ENCODE data around the gene DUSP10.

The DUSP10 gene

DNA sequence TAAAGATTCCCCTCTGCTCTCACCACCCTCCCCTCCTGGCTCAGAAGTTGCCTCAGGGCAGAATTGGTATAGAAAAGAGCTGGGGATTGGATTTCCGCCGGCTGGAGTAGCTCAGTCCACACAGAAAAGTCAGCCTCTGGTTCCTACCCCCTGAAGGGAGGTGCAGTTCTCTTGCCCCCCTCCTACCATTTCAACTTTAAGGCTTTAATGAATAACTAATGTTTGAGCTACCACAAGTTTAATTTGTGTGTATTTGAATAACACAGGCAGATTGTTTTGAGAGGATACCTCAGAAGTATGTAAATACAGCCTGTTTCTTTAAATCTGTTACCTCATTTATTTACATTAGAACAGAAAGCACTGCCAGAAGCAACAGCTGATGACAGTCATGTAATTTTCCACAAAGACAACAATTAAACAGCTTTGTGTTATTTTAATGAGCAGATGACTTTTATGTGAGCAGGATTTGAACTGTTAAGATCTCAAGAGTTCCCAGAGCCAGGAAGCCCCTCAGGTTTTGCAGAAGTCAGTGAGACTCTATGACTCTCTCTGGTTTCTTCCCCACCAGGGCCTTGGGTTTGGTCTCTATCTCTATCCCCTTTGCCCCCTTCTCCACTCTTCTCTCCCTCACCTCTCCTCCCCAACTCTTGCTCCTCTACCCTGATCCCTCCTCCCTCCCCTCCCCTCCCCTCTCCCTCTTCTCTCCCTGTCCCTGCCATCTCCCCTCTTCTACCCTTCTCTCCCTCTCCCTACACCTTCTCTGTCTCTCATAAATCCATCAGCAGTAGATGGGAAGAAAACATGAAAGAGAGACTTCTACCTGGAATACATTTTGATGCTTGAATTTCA lies 26.3 kb downstream of the DUSP10 start:
- Histone ChIP-seq H3K9me3 (ENCODE audit: control insufficient read depth, insufficient read depth, low read length) (no peaks in the 10 kb centered on the region), H3K4me3 (ENCODE audit: low read depth, low read length) (no peak overlapping the region), H3K4me1 (ENCODE audit: control insufficient read depth, insufficient read depth, low read length) (peaks cover 41% of the 10 kb centered on the region), H3K36me3 (ENCODE audit: control insufficient read depth, insufficient read depth, low read length) (no peaks in the 10 kb centered on the region), H3K9ac (ENCODE audit: low read depth, low read length) (no peak overlapping the region), H3K27me3 (ENCODE audit: control insufficient read depth, insufficient read depth, low read length) (peaks cover 3% of the 10 kb centered on the region)

DNA sequence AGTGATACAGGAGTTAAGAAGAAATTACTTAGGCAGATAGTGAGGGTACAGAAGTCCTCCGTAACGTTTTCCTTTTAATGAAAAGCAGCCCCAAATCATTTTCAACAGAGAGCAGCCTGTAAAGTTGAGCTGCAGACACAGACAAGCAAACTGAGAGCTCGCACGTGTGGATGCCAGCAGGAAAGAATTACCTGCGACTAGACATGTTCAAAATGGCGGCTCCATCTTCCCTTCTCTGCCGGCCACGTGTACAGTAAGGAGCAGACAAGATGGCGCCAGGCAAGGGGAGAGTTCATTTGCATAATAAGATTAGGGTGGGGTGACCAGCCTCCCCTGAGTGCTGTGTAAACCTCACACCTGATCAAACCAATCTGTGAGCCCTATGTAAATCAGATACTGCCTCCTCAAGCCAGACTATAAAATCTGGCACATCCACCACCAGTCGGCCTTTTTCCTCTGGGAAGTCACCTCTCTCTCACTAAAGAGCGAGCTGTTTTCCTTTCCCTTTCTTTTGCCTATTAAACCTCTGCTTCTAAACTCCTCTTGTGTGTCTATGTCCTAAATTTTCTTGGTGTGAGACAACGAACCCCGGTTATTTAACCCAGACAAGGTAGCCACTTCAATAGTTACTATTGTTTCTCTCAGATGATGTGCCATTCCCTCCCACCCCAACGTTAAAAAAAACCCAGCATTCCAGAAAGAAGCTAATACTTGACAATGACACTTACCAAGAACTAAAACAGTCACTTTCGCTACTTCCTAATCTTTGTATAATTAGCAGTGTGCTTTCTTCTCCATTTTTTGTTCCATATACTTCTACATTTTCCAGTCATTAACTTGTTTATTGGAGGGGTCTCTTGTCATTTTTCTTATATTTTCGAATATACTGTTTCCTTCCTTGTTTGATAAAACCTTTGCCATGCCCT lies 27.4 kb downstream of the DUSP10 start:
- Histone ChIP-seq H3K9ac (ENCODE audit: low read depth, low read length) (no peak overlapping the region), H3K4me3 (ENCODE audit: low read depth, low read length) (peak overlapping the region; percentile 16), H3K9me3 (ENCODE audit: control insufficient read depth, insufficient read depth, low read length) (no peaks in the 10 kb centered on the region), H3K27me3 (ENCODE audit: control insufficient read depth, insufficient read depth, low read length) (peaks cover 3% of the 10 kb centered on the region), H3K4me1 (ENCODE audit: control insufficient read depth, insufficient read depth, low read length) (peaks cover 41% of the 10 kb centered on the region), H3K36me3 (ENCODE audit: control insufficient read depth, insufficient read depth, low read length) (no peaks in the 10 kb centered on the region)

DNA sequence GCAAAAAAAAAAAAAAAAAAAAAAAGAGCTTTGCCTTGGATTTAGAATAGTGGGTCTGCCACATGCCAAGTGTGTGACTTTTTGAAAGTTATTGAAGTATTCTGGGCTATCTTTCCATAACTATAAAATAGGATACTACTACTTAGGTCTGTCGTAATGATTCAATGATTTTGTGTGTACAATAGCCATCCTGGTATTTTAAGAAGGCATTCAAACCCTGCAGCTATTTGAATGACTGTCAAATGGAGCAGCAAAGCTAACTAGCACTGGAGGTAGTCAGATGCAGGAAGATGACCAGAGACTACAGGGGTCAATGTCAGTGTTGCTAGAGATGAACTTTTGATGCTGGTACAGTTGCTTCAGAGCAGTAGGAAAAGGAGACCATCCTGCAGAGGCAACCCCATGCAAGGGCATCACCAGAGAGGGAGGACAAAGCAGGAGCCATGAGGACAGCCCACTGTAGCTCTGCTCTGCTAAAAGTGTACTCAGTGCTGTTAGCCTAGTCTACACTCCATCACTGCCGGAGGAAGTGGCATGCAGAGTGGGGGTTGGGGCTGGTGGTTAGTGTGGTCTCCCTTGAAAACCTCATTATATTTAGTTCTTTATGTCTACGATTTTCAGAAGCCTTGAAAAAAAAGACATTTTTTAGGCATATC lies 29.0 kb downstream of the DUSP10 start:
- Histone ChIP-seq H3K36me3 (ENCODE audit: control insufficient read depth, insufficient read depth, low read length) (no peaks in the 10 kb centered on the region), H3K27me3 (ENCODE audit: control insufficient read depth, insufficient read depth, low read length) (peaks cover 3% of the 10 kb centered on the region), H3K9me3 (ENCODE audit: control insufficient read depth, insufficient read depth, low read length) (no peaks in the 10 kb centered on the region), H3K4me1 (ENCODE audit: control insufficient read depth, insufficient read depth, low read length) (peaks cover 35% of the 10 kb centered on the region), H3K9ac (ENCODE audit: low read depth, low read length) (no peak overlapping the region), H3K4me3 (ENCODE audit: low read depth, low read length) (no peak overlapping the region)

DNA sequence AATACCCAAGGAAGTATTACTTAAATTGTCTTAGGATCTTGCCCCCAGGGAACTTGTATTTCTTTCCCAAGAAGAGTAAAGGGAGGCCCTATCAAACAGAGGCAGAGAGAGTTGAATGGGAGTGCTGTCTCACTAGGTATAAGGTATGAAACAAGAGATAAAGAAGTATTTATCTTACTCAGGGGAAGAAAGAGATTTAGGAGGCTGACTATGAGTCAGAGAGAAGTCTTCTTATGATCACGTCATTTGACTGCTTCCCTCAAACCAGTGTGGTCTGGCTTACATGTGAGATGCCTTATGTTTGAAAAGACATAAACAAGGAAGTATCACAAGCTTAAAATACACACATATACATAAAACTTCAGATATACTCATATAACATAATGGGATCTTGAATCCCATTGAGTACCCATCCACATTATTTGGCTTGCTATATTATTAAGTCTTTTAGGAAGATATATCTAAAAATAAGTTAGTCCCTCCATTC lies 29.6 kb downstream of the DUSP10 start:
- Histone ChIP-seq H3K36me3 (ENCODE audit: control insufficient read depth, insufficient read depth, low read length) (no peaks in the 10 kb centered on the region), H3K9ac (ENCODE audit: low read depth, low read length) (no peak overlapping the region), H3K4me1 (ENCODE audit: control insufficient read depth, insufficient read depth, low read length) (peaks cover 31% of the 10 kb centered on the region), H3K27me3 (ENCODE audit: control insufficient read depth, insufficient read depth, low read length) (peaks cover 3% of the 10 kb centered on the region), H3K9me3 (ENCODE audit: control insufficient read depth, insufficient read depth, low read length) (no peaks in the 10 kb centered on the region), H3K4me3 (ENCODE audit: low read depth, low read length) (no peak overlapping the region)

DNA sequence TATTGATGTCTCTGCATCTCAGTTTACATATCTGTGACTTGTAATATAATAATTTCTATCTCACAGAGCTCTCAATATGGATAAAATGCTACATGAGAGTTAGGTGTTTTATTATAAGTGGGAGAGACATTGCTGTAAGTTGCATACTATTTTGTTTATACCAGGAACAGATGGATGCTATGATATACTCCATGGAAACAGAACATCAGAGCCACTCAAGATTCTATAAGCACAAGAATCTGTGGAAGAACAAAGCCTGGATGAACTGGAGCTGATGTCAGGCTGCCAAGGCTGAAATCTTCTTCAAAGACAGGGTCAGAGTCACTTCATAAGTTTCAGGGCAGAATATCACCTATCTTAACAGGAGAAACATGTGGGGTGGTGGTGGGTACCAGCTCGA lies 30.2 kb downstream of the DUSP10 start:
- H3K36me3 ChIP-seq (ENCODE audit: control insufficient read depth, insufficient read depth, low read length) = no peaks in the 10 kb centered on the region
- no peak overlapping the region for H3K4me3 ChIP-seq (ENCODE audit: low read depth, low read length)
- peaks cover 25% of the 10 kb centered on the region for H3K4me1 ChIP-seq (ENCODE audit: control insufficient read depth, insufficient read depth, low read length)
- no peaks in the 10 kb centered on the region for H3K9me3 ChIP-seq (ENCODE audit: control insufficient read depth, insufficient read depth, low read length)
- H3K9ac ChIP-seq (ENCODE audit: low read depth, low read length) = no peak overlapping the region
- H3K27me3 ChIP-seq (ENCODE audit: control insufficient read depth, insufficient read depth, low read length) = no peaks in the 10 kb centered on the region

DNA sequence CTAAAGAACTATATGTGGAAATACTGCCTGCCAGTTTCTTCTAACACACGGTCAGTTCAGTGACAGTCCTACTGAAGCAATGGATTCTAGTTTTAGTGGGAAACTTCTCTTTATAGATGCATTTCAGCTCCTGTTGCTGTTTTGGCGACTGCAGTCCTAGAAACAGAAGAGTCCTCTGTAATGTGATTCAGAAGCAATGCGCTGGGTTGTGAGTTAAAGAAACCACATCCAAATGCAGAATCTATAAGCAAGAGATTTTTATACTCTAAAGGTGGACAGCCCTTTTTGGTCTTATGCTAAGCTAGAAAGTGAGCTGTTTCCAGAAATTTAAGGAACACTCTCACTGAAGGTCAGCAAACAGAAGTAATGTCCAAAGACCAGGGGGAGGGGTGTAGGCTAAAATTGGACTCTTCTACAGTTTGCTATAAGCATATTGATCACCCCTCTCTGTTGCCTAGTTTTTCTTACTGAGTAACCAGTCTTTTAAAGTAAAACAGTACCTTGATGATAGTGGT lies 30.8 kb downstream of the DUSP10 start:
- no peak overlapping the region for H3K9ac ChIP-seq (ENCODE audit: low read depth, low read length)
- no peaks in the 10 kb centered on the region for H3K36me3 ChIP-seq (ENCODE audit: control insufficient read depth, insufficient read depth, low read length)
- H3K4me1 ChIP-seq (ENCODE audit: control insufficient read depth, insufficient read depth, low read length) = peaks cover 20% of the 10 kb centered on the region

DNA sequence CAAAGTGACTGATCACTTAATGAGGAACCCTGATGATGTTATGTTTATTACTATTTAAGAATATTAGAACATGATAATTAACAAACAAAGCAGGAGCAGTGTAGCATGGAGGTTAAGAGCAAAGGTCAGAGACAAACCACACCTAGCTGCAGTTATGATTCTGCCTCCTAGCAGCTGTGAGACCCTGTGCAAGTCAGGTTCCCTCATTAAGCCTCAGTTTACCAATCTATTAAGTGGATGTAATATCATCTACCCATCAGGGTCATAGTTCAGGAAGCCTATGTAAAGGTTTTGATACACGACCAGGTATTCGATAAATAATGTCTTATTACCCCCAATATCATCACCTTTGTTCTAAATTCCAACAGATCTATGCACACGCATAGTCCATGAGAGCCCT lies 32.0 kb downstream of the DUSP10 start:
- Histone ChIP-seq H3K4me3 (ENCODE audit: low read depth, low read length) (no peak overlapping the region), H3K9me3 (ENCODE audit: control insufficient read depth, insufficient read depth, low read length) (no peaks in the 10 kb centered on the region), H3K9ac (ENCODE audit: low read depth, low read length) (no peak overlapping the region), H3K4me1 (ENCODE audit: control insufficient read depth, insufficient read depth, low read length) (peaks cover 15% of the 10 kb centered on the region), H3K27me3 (ENCODE audit: control insufficient read depth, insufficient read depth, low read length) (no peaks in the 10 kb centered on the region), H3K36me3 (ENCODE audit: control insufficient read depth, insufficient read depth, low read length) (no peaks in the 10 kb centered on the region)

More for the DNA sequence above, 30.8 kb downstream of the DUSP10 start:
- no peak overlapping the region for H3K4me3 ChIP-seq (ENCODE audit: low read depth, low read length)
- no peaks in the 10 kb centered on the region for H3K27me3 ChIP-seq (ENCODE audit: control insufficient read depth, insufficient read depth, low read length)
- H3K9me3 ChIP-seq (ENCODE audit: control insufficient read depth, insufficient read depth, low read length) = no peaks in the 10 kb centered on the region

DNA sequence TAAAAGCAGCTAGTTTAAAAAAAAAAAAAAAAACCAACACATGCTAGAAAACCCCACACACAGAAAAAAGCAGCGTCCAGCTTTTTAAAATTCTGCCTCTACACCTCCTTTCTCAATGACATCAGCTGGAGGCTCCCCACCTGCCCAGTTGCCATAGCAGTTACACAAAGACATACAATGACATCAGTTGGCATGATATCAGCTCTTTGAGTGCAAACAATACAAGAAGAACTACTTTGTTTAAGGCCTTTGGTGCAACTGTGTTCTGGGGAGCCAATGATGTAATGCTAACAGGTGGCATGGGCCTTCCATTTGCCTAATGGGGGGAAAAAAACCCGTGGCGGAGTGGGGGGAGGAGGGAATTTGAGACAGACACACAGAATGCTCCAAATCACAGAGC lies 32.9 kb downstream of the DUSP10 start:
- H3K9me3 ChIP-seq (ENCODE audit: control insufficient read depth, insufficient read depth, low read length) = no peaks in the 10 kb centered on the region
- no peaks in the 10 kb centered on the region for H3K27me3 ChIP-seq (ENCODE audit: control insufficient read depth, insufficient read depth, low read length)
- no peaks in the 10 kb centered on the region for H3K36me3 ChIP-seq (ENCODE audit: control insufficient read depth, insufficient read depth, low read length)
- peaks cover 10% of the 10 kb centered on the region for H3K4me1 ChIP-seq (ENCODE audit: control insufficient read depth, insufficient read depth, low read length)
- no peak overlapping the region for H3K9ac ChIP-seq (ENCODE audit: low read depth, low read length)
- H3K4me3 ChIP-seq (ENCODE audit: low read depth, low read length) = no peak overlapping the region

DNA sequence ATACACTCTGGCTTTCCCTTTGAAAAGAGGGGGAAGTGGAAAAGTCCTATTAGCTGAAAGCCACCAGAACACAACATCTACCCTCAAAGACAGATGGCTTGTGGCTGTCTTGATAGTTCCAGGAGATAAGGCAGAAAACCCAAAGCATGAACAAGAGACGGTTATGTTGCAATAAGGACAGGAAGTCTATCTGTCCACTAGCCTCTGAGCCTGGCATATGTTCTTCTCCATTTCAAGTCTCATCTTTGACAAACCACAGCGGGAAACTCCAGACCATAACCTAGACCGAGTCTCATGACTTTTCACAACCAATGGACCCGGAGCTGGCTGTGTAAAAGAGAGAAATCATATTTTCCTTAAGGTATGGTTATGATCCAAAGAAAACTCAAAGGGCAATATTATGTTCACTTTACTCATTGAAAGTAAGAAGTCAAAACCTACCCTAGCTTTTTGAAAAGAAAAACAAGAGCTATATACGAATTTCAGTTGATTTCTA lies 33.8 kb downstream of the DUSP10 start:
- Histone ChIP-seq H3K27me3 (ENCODE audit: control insufficient read depth, insufficient read depth, low read length) (no peaks in the 10 kb centered on the region), H3K36me3 (ENCODE audit: control insufficient read depth, insufficient read depth, low read length) (no peaks in the 10 kb centered on the region), H3K4me1 (ENCODE audit: control insufficient read depth, insufficient read depth, low read length) (peaks cover 10% of the 10 kb centered on the region), H3K4me3 (ENCODE audit: low read depth, low read length) (no peak overlapping the region), H3K9ac (ENCODE audit: low read depth, low read length) (no peak overlapping the region), H3K9me3 (ENCODE audit: control insufficient read depth, insufficient read depth, low read length) (no peaks in the 10 kb centered on the region)

DNA sequence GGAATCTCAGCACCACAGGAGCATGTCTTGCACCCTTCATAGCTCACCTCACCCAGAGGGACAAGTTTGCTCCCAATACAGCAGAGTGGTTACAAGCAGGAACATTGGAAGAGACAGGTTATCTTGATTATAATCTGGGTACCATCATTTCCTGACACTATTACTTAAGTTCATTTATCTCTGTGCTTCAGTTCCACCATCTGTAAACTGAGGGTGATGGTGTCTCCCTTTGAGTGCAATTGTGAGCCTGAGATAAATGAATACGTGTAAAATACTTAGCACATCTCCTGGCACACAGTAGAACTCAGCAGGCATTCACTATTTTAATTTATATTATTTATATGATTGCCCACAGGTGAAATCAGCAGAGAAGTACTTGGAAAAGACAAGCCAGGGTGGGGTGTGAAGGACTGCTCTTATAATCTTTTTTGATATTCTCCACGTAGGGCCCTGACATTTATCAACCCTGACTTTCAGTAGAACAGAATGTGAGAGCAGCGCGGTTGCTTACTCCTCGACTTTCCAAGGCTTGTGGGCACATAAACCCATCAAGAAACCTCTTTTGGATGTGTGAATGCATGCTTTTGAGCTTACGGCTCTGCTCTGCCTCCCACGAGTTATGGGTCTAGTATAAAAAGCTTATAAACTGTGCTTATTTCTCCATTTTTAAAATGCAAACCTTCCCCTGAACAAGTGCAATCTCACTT lies 34.9 kb downstream of the DUSP10 start:
- Histone ChIP-seq H3K4me3 (ENCODE audit: low read depth, low read length) (no peak overlapping the region), H3K9ac (ENCODE audit: low read depth, low read length) (no peak overlapping the region), H3K27me3 (ENCODE audit: control insufficient read depth, insufficient read depth, low read length) (no peaks in the 10 kb centered on the region), H3K9me3 (ENCODE audit: control insufficient read depth, insufficient read depth, low read length) (no peaks in the 10 kb centered on the region), H3K4me1 (ENCODE audit: control insufficient read depth, insufficient read depth, low read length) (peaks cover 7% of the 10 kb centered on the region), H3K36me3 (ENCODE audit: control insufficient read depth, insufficient read depth, low read length) (no peaks in the 10 kb centered on the region)

DNA sequence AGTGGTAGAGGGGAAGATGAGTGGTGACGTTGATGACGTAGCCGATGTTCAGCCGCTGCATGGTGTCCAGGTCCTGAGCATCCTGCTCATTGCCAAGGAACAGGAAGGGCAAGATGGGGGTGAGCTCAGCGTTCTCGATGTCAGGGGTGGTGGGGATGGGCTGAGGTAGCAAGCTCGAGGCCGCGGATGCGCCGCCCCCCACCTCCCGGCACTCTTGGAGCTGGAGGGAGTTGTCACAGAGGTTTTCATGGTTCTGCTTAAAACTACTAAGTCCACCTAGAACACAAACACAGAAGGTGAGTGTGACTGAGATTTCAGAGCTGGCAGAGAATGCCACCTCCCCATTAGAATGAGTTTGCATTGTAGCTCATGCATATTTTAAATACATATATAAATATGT lies 35.7 kb downstream of the DUSP10 start:
- H3K4me1 ChIP-seq (ENCODE audit: control insufficient read depth, insufficient read depth, low read length) = peaks cover 7% of the 10 kb centered on the region
- no peak overlapping the region for H3K9ac ChIP-seq (ENCODE audit: low read depth, low read length)
- no peaks in the 10 kb centered on the region for H3K9me3 ChIP-seq (ENCODE audit: control insufficient read depth, insufficient read depth, low read length)
- no peaks in the 10 kb centered on the region for H3K27me3 ChIP-seq (ENCODE audit: control insufficient read depth, insufficient read depth, low read length)
- no peak overlapping the region for H3K4me3 ChIP-seq (ENCODE audit: low read depth, low read length)
- no peaks in the 10 kb centered on the region for H3K36me3 ChIP-seq (ENCODE audit: control insufficient read depth, insufficient read depth, low read length)

Data from iPS-15b (cell line).